SK-MEL-5 (cell line): ENCODE measurements around the gene VCP. TPM values are rescaled to one million over a fixed set of nuclear protein-coding genes. Genes with fewer than 3 reads are reported as not detected.

Experiments used
- DNase-seq: peaks from one replicate; pipeline ENCODE4 v3.0.0-alpha.2; 2016; ENCODE audit warnings: low read depth, low spot score
- in situ Hi-C: cut with HindIII; loops from 2 replicates; pipeline ENCODE4 v1.10.0; 2016; ENCODE audit warnings: low sequenced_read_pairs, high pct_unique_total_duplicates, low pct_unique_long_range_greater_than_20kb
- total RNA-seq: library from RNA; depleted of rRNA; stranded (reverse); fragments of >200 nt; shearing (Covaris generic); gene quantifications from 2 replicates; pipeline ENCODE4 v1.2.3, GENCODE V29; 2014

The VCP gene
- total RNA-seq, 1 experiment from 2014 or later = 203 TPM

GRCh38 chr9:35105571-35106342 is 33.3 kb upstream of the VCP start:
- in situ Hi-C loops = no loop called here
- DNase-seq = no peak

- no peak for DNase-seq
- in situ Hi-C loops = no loop called here
These were observed 32.7 kb upstream of the VCP start for GRCh38 chr9:35105126-35105525.

GRCh38 chr9:35104586-35104985 is 32.2 kb upstream of the VCP start:
- no peak for DNase-seq
- in situ Hi-C loops = no loop called here

- no peak for DNase-seq
These were observed 31.3 kb upstream of the VCP start for GRCh38 chr9:35103660-35104191.

GRCh38 chr9:35102769-35103659 is 30.6 kb upstream of the VCP start, which contains the start of gene STOML2:
Gene STOML2, minus strand, starts transcription at chr9:35103131. Its CDS starts 37 bp downstream, at chr9:35103094.
- in situ Hi-C loops = no loop called here
- peak; percentile 95 for DNase-seq

More at GRCh38 chr9:35103660-35104191, 31.3 kb upstream of the VCP start:
- in situ Hi-C loops = no loop called here

GRCh38 chr9:35102465-35102768 is 30.0 kb upstream of the VCP start:
- in situ Hi-C loops = no loop called here
- no peak for DNase-seq

- DNase-seq = no peak
- in situ Hi-C loops = no loop called here
These were observed 25.1 kb upstream of the VCP start for GRCh38 chr9:35097573-35097972.

- in situ Hi-C loops = no loop called here
These were observed 23.8 kb upstream of the VCP start, which contains the start of gene PIGO for GRCh38 chr9:35096035-35096849. Gene PIGO, minus strand, starts transcription at chr9:35096591. Its CDS starts 1,026 bp downstream, at chr9:35095565.

GRCh38 chr9:35091536-35091935 is 19.1 kb upstream of the VCP start:
- no peak for DNase-seq
- in situ Hi-C loops = no loop called here

More at GRCh38 chr9:35096035-35096849, 23.8 kb upstream of the VCP start, which contains the start of gene PIGO:
- peak; percentile 78 for DNase-seq

GRCh38 chr9:35089434-35089833 is 17.0 kb upstream of the VCP start:
- in situ Hi-C loops = no loop called here
- no peak for DNase-seq

GRCh38 chr9:35085078-35085477 is 12.7 kb upstream of the VCP start:
- no peak for DNase-seq
- in situ Hi-C loops = no loop called here

GRCh38 chr9:35079426-35080341 is 7.3 kb upstream of the VCP start, which contains the start of gene FANCG:
Gene FANCG, minus strand, starts transcription at chr9:35079942. Its CDS starts 418 bp downstream, at chr9:35079524.
- in situ Hi-C loops = no loop called here
- peak; percentile 90 for DNase-seq

GRCh38 chr9:35079041-35079425 is 6.6 kb upstream of the VCP start:
- DNase-seq = no peak
- in situ Hi-C loops = no loop called here

- in situ Hi-C loops = no loop called here
- DNase-seq = no peak
These were observed 5.6 kb upstream of the VCP start for GRCh38 chr9:35078066-35078465.

- in situ Hi-C loops = no loop called here
- DNase-seq = no peak
These were observed 4.4 kb upstream of the VCP start for GRCh38 chr9:35076848-35077247.

GRCh38 chr9:35075358-35075757 is 2.9 kb upstream of the VCP start:
- in situ Hi-C loops = no loop called here
- DNase-seq = no peak

- in situ Hi-C loops = no loop called here
- DNase-seq = no peak
These were observed 2.4 kb upstream of the VCP start for GRCh38 chr9:35074791-35075190.
